GM19324 (cell line): ENCODE measurements around the gene CNTN6.

Experiments
- ATAC-seq: cut with Tn5 transposase; IDR thresholded peaks from one replicate; pipeline ENCODE4 v1.9.1; 2021; ENCODE audit warnings: mild to moderate bottlenecking, moderate library complexity; ENCODE audit not compliant: unreplicated experiment, low FRiP score

The CNTN6 gene

DNA sequence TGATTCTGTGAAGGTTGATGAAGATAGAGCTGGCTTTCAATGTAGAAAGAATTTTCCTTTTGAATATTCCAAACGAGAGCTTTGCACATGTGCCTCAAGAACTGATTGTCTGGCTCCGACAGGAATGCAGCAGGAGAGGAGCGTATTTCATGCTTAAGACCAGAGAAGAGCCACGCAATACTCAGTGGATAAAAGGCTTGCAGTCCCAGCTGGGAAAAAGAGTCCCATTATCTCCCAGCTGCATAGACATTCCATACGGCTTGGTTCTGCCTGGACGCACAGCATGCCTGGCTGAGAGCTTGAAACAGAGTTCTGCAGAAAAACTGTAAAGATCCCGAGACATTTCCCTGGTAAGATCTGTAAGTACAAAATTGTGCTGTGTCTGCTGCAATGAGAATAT lies at the start of gene CNTN6:
TSS of gene CNTN6 (plus strand) at position 254 of the 400 bp plus-strand sequence. CDS start 54,985 bp downstream, outside the sequence.
- ATAC-seq: no peak

DNA sequence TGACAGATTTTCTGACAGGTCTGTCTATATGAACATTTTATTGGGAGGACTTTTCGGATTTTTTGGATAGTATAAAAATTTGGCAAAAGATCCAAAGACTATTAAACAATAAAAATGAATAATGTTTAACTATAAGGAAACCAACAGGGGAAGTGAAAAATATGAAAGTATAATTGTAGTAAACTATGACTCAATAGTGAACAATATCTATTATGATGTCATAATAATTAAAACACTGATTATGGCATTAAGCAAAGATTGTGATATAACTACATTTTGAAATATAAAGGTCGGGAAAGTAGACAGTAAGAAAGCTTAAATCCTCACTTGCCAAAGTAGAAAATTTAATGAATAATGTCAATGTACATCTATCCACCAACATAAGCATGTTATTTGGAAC lies 44.3 kb upstream of the CNTN6 start:
- no peak for ATAC-seq

DNA sequence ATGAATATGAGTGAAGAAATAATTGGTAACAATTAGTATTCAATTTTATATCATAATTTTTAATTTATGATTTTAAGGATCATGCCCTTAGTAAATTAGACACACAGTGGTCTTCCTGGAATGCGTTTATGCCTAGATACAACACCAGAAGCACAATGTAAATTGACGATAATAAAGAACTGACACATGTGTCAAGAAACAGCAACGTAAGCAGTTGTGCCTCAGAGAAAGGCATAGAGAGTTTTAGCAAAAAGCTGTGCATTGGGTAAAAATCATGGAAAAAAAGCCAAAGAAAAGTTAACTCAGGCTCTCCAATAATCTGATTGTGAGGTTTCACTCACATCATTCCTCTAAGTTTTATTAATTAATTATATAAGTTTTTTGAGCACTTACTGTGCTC lies 37.0 kb upstream of the CNTN6 start:
- ATAC-seq: no peak

DNA sequence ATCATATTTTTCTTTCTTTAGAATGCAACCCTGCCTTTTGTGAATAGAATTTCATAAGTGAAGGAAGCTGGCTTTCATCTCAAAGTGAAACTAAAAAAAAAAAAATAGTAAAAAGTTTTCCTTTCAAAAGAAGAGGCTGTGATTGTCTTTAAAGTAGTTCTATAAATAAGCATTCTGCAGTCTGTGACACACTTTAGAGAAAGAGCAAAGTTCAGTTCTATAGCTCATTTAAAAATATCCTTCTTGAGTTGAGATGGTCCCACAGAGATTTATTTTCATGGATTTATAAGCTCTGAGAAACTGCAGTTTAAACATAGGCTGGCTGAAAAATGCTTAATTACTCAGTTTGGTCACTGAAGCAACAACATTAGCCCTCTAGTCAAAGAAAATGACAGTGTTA lies 36.1 kb upstream of the CNTN6 start:
- no peak for ATAC-seq

DNA sequence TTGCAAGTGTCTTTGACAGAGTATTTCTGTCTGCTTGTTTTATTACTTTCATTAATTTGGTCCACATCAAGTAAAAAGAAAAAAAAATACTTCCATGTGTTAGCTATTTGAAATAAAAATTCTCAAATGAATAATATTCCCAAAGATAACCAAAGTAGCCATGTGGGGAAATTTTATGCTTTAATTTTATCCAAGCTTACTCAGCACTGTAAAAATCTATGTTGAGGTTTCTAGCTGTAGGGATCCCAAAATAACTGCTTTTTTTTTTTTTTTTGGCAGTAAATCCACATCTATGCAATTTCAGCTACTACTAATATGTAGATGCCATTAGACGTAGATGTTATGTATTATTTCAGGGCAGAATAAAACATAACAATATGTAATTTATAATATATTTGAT lies 35.4 kb upstream of the CNTN6 start:
- ATAC-seq: no peak

DNA sequence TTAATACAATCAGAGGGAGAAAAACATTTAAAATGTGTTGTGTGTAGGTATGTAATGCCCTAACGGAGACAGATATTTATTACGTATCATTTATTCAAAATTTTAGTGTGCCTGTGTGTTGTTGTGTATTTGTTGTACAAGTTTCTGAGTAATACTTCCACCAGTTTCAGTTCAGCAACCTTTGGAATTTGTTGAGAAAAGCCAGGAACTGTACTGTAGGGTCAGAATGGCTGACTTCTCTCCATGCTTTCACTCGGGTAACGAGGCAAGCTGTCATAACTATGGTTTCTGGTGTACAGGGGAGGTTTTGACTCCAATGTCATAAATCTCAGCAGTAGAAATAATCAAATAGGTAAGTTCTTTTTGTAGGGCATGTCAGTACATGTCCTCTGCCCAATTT lies 23.8 kb upstream of the CNTN6 start:
- ATAC-seq: no peak

DNA sequence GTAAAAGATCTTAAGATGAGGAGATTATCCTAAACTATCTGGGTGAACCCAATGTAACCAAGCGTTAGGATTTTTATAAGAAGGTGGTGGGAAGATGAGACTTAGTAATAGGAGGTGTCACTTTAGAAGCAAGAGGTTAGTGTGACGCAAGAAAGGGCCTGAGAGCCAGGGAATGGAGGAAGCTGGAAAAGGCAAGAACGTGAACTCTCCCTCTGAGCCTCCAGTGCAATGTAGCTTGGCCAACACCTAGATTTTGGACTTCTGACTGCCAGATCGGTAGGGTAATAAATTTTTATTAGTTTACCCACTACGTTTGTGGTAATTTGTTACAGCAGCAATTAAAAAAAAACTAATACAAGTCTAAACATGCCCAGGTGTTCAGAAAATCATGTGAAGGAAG lies 20.8 kb upstream of the CNTN6 start:
- no peak for ATAC-seq

DNA sequence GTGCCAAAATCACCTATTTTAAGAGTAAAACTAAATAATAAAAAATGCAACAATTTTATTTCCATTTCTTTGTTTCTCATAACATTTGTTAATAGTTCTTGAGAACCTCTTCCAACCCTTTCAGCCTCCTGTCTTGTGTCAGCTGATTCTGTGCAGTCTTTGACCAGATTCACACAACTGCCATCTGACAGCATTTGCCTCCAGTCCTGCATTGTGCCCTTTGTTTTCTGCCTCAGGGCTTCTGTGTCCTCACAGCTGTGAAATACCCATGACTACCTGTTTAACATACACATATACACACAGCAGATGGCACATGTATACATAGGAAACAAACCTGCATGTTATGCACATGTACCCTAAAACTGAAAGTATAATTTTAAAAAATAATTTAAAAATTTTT lies 13.2 kb upstream of the CNTN6 start:
- ATAC-seq: no peak

DNA sequence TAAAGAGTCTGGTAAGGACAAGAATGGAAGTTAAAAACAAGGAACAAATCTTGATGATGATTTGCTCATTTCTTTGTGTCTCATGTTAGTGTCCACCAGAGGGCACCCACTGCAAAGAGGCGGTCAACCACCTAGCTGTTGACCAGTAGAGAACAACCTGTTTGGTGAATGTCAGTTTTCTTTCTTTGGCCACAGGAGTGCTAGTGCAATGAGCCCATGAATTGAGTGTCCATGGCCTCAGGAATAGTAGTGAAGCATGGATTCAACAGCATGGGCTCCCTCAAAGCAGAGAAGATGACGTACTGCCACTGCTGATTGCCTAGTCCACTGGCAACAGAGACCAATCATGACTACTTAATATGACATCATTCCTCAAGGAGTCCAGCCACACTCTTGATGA lies 10.7 kb upstream of the CNTN6 start:
- no peak for ATAC-seq

DNA sequence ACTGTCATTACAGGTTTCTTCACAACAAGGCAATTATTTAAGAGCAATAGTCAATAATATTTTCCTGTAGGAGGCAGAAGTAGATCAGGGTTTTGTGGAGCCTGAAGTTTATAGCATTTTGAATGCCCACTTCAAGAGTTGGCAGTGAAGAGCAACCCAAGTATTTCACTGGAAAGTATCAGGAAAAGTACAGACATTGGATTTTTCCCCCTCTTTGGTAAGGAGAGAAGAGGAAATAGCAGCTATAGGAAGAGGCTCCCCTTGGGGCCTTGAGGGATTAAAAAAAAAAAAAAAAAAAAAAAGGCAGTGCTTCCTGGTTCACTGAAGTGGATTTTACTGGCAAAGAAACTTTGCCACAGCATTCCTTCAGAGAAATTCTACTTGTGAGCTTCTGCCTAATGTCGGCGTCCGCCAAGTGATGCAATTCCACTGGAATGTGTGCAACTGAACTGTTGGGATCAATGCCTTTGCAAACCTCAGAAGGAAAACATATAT lies 5.7 kb upstream of the CNTN6 start:
- ATAC-seq: no peak

DNA sequence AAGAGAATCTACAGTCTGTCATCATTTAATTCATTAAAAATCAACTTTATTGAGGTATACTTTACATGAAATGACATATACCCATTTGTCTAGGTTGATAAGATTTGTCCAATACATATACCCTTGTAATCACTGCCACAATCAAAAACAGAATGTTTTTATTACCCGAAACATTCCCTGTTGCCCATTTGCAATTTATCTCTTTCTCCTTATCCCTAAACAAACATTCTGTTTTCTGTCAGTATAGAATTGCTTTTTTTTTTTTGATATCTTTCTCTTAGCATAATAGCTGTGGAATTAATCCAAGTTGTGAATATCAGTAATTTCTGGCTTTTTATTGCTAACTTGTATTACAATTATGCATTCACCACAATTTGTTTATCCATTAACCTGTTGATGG lies 4.3 kb upstream of the CNTN6 start:
- ATAC-seq: no peak

DNA sequence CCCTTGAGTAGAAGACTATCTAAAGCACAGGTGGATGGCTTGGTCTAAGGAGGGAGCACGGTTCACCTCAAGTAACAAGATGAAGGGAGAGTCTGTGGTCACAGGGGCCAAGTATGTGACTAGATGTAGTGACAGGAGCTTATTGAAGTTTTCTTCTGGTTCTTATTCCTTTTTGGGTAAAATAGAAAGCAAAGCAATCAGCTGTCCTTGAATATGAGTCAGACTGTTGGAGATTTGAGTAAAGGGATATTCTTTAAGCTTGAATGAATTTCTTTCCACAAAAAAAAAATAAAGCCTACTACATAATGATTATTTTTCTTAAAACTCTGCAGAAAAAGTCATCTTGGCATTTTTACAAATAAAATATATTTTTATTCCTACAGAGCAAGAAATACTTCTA lies 1.5 kb upstream of the CNTN6 start:
- no peak for ATAC-seq

DNA sequence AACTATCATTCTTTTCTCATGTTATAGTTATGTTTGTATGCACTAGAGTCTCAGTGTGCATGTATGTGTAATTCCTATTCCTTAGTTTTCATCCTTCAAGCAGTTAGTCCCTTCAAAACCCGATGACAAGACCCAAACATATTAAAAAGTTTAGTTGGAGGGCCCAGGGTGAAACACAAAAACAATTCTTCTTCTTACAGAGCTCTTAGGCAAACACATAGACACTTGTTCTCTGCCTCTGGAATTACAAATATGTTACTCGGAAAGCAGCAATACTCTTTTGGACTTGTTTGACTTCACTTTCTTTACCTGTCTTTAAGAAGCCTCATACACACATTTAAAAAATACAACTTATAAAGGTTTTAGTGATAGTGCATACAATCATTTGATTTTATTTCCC lies 763 bp upstream of the CNTN6 start:
- no peak for ATAC-seq

DNA sequence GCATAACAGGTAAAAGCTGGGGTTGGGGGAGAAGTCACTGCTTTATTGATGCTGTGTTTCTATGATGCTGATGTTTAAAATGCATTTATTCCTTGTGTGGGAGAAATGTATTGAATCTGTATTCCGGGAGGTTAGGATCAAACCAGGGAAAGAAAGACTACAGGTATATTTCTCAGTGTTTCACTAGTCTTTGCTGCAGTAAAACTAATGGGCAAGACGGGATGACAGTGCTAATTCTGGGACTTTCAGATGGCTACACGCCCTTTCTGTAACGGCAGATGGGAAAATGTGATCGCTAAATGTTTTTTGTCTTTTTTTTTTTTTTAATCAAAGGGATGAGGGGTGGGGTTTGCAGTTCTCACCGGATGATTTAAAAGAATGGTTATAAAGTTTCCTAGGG lies 393 bp downstream of the CNTN6 start:
- ATAC-seq: no peak

DNA sequence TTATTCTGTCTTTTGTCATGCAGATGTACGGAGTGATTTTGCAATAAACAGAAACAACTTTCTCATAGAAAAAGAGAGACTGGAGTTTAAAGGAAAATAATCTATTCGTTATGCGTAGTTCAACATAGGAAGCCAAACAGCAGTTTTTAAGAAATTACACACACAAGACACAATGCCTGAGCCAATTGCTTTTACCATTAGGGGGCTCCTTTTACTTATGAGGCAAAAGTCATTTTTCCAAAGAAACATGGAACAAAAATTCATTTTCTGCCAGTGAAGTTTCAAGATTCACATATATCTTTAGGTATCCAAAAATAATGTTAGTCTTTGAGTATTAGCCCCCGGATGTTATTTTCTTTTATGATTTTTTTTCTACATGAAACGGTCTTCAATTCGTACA lies 10.7 kb downstream of the CNTN6 start:
- ATAC-seq: no peak

DNA sequence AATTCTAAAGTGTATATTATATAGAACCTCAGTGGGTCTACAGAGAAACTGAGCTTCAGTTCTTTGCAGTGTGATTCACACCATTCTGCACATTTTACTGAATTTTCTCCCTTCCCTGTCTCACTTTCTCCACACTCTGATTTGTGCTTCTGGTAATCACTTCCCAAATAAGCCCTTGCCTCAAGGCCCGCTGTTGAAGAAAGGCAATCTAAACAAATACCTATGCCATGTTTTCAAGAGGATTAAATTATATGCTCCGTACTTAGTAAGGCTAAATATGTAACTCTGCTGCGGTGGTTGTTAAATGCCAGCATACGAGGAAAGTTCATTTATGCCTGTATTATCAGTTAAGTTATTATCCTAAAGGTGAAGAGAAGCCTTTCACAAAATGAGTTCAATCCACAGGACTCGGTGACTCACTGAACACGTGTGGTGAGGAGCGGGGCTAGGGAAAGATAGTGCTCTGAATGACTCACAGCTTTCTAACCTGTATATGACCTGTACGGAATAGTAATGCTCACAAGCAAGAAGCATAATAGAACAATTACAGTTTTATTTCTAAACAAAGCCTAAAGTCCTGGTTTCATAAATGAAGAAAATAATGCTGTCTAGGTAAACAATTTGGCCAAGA lies 25.1 kb downstream of the CNTN6 start:
- ATAC-seq: no peak

DNA sequence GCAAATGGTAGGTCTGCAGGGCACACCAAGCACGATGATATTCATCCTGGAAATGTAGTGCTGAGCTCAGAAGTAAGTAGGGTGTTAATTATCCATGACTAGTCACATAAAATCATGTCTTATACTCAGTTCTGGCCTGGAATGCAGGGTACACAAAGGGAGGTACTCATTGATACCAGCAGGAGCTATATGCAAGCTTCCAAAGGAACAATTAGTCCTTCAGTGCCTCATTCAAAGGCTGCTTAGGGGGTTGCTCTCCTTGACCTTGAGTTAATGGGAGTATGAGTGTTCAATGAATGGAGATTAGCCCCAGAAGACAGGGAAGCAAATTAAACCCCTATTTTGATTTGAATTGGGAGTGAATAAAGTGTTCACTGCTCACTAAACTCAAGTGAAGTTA lies 38.3 kb downstream of the CNTN6 start:
- no peak for ATAC-seq

DNA sequence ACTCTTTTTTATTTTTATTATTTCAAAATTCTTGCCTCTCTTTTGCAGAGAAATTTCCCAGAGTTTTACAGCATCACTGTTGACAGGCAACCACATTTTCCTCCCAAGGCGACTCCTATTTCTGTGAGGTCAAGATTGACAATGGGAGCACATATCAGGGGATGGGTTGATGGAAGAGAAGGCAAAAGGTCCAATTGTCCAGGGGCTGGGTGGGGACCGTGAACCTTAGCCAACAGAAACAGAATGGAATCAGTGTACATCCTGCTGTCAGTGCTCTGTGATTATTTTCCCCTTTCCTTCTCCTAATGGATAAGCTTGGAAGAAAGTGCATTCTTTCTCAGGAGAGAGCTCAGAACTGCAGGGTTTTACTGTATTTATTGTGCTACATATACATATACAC lies 42.4 kb downstream of the CNTN6 start:
- ATAC-seq: no peak

DNA sequence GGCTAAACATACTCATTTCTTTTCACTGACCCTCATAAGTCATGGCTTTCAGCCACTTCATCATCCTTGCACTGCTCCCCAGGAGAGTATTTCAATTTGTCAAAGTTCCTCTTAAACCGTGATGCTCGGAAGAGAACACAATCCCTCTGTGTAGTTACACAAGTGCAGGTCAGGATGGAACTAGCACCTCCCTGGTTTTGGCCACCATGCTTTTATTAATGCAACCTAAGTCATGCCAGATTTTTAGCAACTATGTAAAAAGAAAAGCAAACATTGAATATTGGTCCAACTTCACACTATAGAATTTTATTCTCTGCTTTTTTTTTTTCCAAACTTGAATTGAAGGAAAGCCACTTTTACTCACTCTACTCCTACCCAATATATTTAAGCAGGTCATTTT lies 45.2 kb downstream of the CNTN6 start:
- ATAC-seq: no peak

DNA sequence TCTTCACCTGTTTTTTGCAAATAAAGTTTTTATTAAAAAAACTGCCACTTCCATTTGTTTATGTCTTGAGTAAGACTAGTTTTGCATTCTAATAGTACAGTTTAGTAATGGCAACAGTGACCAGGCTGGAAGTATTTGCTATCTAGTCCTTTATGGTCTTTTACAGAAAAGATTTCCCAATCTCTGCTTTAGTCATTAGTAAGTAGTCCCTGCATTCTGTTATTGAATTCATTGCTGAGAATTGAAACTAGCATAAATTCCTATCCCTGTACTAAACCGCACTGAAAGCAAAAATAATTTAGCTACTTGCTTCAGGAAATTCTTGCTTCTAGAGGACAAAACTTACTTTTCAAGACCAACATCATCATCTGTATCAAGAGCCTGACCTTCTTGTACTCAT lies 46.2 kb downstream of the CNTN6 start:
- no peak for ATAC-seq

DNA sequence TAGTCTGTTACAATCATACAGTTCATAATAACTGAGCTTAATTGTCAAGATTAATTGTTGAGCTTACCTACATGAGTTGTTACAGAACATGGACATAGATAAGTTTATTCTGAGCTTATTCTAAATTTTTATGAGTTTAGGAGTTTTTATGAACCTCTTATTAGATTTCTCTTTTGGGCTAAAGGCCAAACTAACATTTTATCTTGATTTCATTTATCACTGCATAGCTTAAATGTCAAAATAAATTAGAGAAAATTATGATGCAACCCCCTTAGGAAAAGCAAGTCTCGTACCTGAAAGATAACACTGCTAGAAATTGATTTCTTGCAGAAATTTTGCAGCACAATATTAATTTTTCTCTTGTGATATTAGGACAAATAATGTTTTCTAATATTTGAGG lies 54.5 kb downstream of the CNTN6 start:
- ATAC-seq: no peak

DNA sequence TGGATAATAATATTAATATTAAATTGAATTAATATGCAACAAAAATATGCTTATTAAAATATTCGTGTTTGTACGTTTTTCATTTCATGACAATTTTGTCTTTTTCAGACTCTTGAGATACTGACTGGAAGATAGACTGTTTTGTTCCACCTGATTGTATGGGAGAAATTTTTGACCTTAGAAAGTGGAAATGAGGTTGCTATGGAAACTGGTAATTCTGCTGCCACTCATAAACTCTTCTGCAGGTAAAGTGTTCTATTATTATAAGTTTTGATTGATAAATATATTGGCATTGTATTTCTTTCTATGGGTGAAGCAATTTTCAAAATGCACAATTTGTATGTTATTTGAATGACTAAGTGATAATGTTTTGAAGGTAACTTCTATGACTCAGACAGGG lies 55.0 kb downstream of the CNTN6 start:
- ATAC-seq: no peak

DNA sequence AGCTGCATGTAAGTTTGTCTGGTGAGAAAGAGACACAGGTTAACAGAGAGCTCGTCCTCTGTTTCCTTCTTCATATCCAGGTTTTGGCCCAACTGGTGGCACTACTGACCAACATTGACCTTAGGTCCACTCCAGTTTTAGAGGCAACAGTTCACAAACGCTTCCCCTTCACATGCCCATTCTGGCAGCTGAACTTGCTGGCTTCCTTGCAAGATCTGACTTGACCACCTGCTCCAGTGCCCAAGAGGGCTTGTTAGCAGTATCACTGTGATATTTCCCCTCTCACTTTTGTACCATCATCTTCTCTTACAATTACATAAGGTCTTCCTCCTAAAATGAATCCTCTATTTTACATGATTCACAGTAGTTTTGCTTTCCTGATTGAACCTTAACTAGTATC lies 71.3 kb downstream of the CNTN6 start:
- ATAC-seq: no peak
